Stimulated activated CD4-positive, alpha-beta T cell treated with anti-CD3 and anti-CD28 coated beads, Interleukin-2, amount 100 ng/mL, for 4 hours (primary cell): Measurements from ENCODE around the gene CTBP2.

Experiments
- DNase-seq: peaks from one replicate; pipeline ENCODE4 v3.0.0-alpha.2; 2020; ENCODE audit warnings: low read depth

The CTBP2 gene

GRCh38 chr10:125125951-125126735 is 34.2 kb downstream of the CTBP2 start:
- DNase-seq, result no peak

- DNase-seq, result no peak
These were observed 35.5 kb downstream of the CTBP2 start for GRCh38 chr10:125124907-125125306.

GRCh38 chr10:125124115-125124487 is 36.3 kb downstream of the CTBP2 start:
- DNase-seq, result no peak

GRCh38 chr10:125123476-125124114 is 36.8 kb downstream of the CTBP2 start:
- DNase-seq, result no peak

- no peak for DNase-seq
These were observed 37.8 kb downstream of the CTBP2 start for GRCh38 chr10:125122566-125122965.

- DNase-seq, result no peak
These were observed 39.4 kb downstream of the CTBP2 start for GRCh38 chr10:125121003-125121402.

GRCh38 chr10:125120053-125120710 is 40.2 kb downstream of the CTBP2 start:
- no peak for DNase-seq

- DNase-seq, result no peak
These were observed 41.7 kb downstream of the CTBP2 start for GRCh38 chr10:125118701-125119100.

GRCh38 chr10:125118011-125118611 is 42.3 kb downstream of the CTBP2 start:
- no peak for DNase-seq

GRCh38 chr10:125116652-125117310 is 43.6 kb downstream of the CTBP2 start:
- no peak for DNase-seq

GRCh38 chr10:125116041-125116649 is 44.2 kb downstream of the CTBP2 start:
- no peak for DNase-seq

- no peak for DNase-seq
These were observed 45.0 kb downstream of the CTBP2 start for GRCh38 chr10:125115409-125115808.

- no peak for DNase-seq
These were observed 45.5 kb downstream of the CTBP2 start for GRCh38 chr10:125114761-125115391.

GRCh38 chr10:125113691-125114371 is 46.5 kb downstream of the CTBP2 start:
- DNase-seq, result no peak

- DNase-seq, result no peak
These were observed 47.5 kb downstream of the CTBP2 start for GRCh38 chr10:125112697-125113494.

GRCh38 chr10:125111118-125111727 is 49.1 kb downstream of the CTBP2 start:
- no peak for DNase-seq

GRCh38 chr10:125107965-125108580 is 52.3 kb downstream of the CTBP2 start:
- no peak for DNase-seq

GRCh38 chr10:125107166-125107949 is 53.0 kb downstream of the CTBP2 start:
- no peak for DNase-seq
